ENCODE results near the gene IMMP2L.

IMMP2L gene

DNA sequence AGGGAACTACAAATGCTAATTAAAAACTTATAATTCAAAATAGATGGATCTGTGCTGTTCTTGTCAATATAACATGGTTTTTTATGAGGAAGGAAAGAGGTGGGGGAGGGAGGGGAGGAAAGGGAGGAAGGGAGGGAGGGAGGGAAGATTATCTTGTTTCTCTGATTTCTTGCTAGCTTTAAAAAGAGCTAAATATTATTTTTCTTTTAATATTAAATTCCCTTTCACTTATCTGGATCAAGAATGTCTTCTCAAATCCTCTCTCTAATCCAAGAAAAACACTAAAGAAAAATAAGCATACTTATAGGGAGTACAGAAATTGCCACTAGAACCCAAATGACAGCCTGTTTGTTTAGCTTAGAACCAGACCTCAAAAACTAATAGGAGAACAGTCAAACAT is 416.2 kb downstream of the IMMP2L start:
- no peak overlapping the region for H3K4me3 Mint-ChIP-seq
- H3K27me3 Mint-ChIP-seq (ENCODE audit: low read depth), result no peaks in the 10 kb centered on the region
- no peak overlapping the region for H3K27ac Mint-ChIP-seq

DNA sequence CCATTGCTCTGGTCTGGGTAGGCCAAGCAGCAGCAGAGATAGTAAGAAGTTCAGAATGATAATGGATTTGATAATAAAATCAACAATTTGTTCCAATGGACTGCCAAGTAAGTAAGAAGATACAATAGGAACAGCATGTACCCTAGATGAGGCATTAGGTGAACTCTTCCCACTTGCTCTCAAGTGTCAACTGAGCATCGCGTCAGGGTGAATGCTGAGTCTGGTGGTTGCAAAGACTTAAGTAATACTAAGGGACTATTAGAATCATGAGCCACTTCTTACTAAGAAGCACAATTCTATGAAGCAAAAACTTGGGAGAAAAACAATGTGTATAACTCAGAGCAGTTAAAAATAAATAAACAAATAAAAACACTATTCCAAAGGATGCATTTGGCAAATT is 416.8 kb downstream of the IMMP2L start:
- Mint-ChIP-seq H3K9me3 (no peaks in the 10 kb centered on the region), H3K27me3 (ENCODE audit: low read depth) (no peaks in the 10 kb centered on the region), H3K4me1 (ENCODE audit: low read depth) (peaks cover 4% of the 10 kb centered on the region), H3K4me3 (no peak overlapping the region), H3K27ac (no peak overlapping the region), H3K36me3 (ENCODE audit: low read depth) (no peaks in the 10 kb centered on the region)

More for the DNA sequence above, 416.2 kb downstream of the IMMP2L start:
- Mint-ChIP-seq H3K9me3 (no peaks in the 10 kb centered on the region), H3K4me1 (ENCODE audit: low read depth) (peaks cover 4% of the 10 kb centered on the region), H3K36me3 (ENCODE audit: low read depth) (no peaks in the 10 kb centered on the region)

DNA sequence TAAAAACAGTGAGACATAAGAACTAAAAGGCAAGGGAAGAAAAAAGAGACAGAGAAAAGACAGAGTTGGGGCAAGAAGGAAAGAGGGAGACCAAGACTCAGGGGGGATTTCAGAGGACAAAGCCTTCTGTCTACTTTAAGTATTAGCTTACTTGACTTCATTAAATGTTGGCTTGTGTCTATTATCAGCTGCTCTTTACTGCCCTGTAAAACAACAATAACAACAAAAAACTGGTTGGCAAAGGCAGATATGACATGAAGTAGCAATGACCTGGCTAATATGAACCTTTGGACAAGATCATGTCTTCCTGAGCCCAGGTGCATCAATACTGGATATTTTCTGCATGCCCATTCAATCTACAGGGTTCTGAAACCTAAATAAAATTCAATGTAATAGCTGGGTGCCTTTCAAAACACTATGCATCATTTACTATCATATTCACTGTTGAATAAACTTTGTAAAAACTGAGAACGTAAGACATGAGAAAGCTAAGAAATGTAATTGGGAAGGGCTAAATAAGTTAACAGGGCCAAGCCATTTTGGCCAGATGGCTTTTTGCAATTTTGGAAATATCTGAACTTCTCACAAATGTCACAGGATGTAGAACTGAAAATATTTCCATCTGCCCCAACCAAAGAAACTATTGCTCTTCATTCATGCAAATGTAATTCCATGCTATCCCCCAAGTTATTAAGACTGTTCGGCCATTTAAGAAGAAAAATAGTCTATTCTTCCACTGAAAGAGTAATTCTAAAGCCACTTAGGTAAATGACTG is 422.0 kb downstream of the IMMP2L start:
- no peaks in the 10 kb centered on the region for H3K9me3 Mint-ChIP-seq
- H3K4me3 Mint-ChIP-seq, result no peak overlapping the region
- H3K27me3 Mint-ChIP-seq (ENCODE audit: low read depth), result no peaks in the 10 kb centered on the region
- H3K36me3 Mint-ChIP-seq (ENCODE audit: low read depth), result peaks cover 2% of the 10 kb centered on the region
- H3K4me1 Mint-ChIP-seq (ENCODE audit: low read depth), result peaks cover 18% of the 10 kb centered on the region
- peak overlapping the region; percentile 2 for H3K27ac Mint-ChIP-seq

DNA sequence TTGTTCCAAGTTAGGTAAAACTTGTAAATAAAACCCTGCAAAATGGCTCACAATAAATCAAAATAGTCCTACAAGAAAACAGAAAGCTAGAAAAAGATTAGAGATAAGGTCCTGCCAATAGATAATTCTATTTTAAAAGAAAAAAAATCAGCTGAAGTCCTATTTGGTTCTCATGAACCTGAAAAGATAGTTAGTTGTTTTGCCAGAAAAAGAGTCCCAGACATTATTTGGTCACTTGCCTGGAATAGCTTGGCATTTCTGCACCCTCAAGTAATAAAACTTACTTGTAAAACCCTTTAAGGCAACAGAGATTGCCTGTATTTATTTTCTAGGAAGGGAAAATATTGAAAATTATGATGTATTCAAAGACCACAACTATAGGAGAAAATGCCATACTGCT is 423.7 kb downstream of the IMMP2L start:
- Mint-ChIP-seq H3K27me3 (ENCODE audit: low read depth) (no peaks in the 10 kb centered on the region), H3K4me1 (ENCODE audit: low read depth) (peaks cover 18% of the 10 kb centered on the region), H3K9me3 (no peaks in the 10 kb centered on the region), H3K36me3 (ENCODE audit: low read depth) (peaks cover 2% of the 10 kb centered on the region), H3K27ac (peak overlapping the region; percentile 85), H3K4me3 (peak overlapping the region; percentile 48)

DNA sequence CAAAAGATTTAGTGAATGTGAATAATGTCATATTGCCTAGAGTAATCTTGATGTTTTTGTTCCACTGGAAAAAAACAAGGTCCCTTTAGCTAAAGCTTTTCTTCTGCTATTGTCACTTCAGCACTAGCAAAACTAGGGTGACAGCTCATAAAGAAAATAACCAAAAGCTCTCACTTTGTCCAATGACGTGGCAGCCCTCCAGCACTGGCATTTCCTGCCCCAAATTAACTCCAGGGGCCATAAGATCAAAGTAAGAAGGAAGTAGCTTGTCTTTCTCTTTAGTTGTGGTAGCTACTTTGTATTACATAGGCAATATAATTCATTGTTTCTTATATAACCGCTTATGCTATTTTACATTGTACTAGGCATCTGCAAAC is 424.1 kb downstream of the IMMP2L start:
- H3K36me3 Mint-ChIP-seq (ENCODE audit: low read depth), result peaks cover 2% of the 10 kb centered on the region
- H3K4me1 Mint-ChIP-seq (ENCODE audit: low read depth), result peaks cover 18% of the 10 kb centered on the region
- peak overlapping the region; percentile 85 for H3K27ac Mint-ChIP-seq
- H3K4me3 Mint-ChIP-seq, result peak overlapping the region; percentile 48
- no peaks in the 10 kb centered on the region for H3K27me3 Mint-ChIP-seq (ENCODE audit: low read depth)
- no peaks in the 10 kb centered on the region for H3K9me3 Mint-ChIP-seq

DNA sequence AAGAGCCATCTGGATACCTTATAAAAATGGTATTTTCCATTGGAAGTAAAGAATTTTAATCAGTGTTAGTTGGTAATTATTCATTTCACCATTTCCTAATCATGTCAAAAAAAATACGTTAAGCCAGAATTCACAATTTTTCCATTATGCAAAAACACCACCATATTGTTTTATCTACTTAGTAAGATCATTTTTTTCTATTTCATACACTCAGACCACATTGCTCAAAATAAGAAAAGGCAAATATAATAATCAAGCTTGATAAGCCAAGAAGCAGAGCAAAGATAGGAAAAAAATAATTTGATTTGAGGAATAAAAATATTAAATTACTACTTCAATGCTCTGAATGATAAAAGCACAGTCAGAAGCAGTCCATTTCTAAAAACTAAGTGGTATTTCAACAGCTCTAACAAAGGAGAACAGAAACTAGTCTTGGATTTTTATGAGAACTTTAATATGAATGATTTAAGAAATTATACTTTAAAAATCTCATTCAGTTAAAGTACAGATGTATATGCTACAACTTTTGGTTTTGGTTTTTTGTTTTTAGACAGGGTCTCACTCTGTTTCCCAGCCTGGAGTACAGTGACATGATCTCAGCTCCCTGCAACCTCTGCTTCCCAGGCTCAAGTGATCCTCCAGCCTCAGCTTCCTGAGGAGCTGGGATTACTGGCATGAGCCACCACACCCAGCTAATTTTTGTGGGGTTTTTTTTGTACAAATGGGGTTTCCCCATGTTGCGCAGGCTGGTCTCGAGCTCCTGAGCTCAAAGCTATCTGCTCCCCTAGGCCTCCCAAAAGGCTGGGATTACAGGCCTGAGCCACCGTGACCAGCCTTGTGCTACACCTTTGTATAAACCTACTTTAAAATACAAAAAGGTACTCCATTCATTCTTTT is 424.7 kb downstream of the IMMP2L start:
- no peaks in the 10 kb centered on the region for H3K9me3 Mint-ChIP-seq
- peaks cover 18% of the 10 kb centered on the region for H3K4me1 Mint-ChIP-seq (ENCODE audit: low read depth)
- peak overlapping the region; percentile 48 for H3K4me3 Mint-ChIP-seq
- peaks cover 2% of the 10 kb centered on the region for H3K36me3 Mint-ChIP-seq (ENCODE audit: low read depth)
- peak overlapping the region; percentile 85 for H3K27ac Mint-ChIP-seq
- H3K27me3 Mint-ChIP-seq (ENCODE audit: low read depth), result no peaks in the 10 kb centered on the region

DNA sequence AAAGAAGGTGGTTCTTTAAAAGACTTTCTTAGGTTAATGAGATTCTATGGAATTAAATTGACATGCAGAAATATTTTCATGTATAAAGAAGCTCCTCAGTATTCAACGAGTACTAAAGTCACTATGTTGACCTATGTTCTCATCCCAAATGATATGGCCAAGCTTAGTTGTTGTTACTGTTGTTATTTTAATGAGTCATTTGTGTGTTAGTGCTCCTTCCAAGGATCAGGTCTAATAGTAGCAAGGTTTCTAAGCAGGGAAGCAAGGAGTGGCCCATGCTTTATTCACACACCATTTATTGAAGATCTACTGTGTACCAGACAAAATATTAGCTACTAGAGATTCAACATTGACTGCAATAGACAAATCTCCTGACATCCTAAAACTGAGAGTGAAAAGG is 429.5 kb downstream of the IMMP2L start:
- H3K4me1 Mint-ChIP-seq (ENCODE audit: low read depth), result peaks cover 4% of the 10 kb centered on the region
- no peak overlapping the region for H3K27ac Mint-ChIP-seq

DNA sequence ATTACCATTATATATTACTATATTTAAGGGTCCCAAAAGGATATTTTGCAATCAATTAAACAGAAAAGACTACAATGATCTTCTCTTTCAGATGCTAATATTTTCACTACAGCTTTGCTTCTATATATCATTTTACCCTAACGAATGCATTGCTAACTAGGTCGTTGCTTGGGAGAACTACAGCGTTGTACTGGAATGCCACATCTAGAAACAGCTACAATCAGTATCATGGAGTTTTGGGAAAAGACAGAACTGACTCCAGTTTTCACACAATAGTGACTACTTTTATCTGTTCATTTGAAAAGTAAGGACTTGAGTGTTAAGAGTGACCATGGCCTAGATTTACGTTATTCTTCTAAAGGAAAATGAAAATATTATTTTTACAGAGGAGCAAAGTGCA is 432.9 kb downstream of the IMMP2L start:
- H3K4me3 Mint-ChIP-seq, result no peak overlapping the region
- H3K27ac Mint-ChIP-seq, result no peak overlapping the region
- no peaks in the 10 kb centered on the region for H3K27me3 Mint-ChIP-seq (ENCODE audit: low read depth)
- no peaks in the 10 kb centered on the region for H3K9me3 Mint-ChIP-seq
- H3K36me3 Mint-ChIP-seq (ENCODE audit: low read depth), result peaks cover 9% of the 10 kb centered on the region
- peaks cover 4% of the 10 kb centered on the region for H3K4me1 Mint-ChIP-seq (ENCODE audit: low read depth)

More for the DNA sequence above, 429.5 kb downstream of the IMMP2L start:
- H3K4me3 Mint-ChIP-seq, result no peak overlapping the region
- H3K27me3 Mint-ChIP-seq (ENCODE audit: low read depth), result no peaks in the 10 kb centered on the region
- no peaks in the 10 kb centered on the region for H3K36me3 Mint-ChIP-seq (ENCODE audit: low read depth)
- no peaks in the 10 kb centered on the region for H3K9me3 Mint-ChIP-seq

DNA sequence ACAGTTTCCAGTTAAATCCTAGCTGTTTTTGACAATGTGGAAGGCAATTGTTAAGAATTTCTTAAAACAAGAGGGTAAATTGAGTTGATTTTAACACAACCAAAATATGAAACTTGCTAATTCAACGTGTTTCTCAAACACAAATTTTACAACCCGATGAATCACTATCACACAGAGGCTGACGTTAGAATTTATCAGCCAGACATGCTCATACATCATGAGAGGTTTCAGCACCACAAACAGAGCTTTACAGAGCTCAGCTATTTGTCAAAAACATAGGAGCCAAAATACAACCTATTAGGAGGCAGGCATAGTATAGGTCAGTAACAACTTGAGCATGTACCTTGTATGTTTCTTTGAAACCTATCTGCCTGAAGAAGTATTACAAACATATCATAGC is 435.3 kb downstream of the IMMP2L start:
- H3K27me3 Mint-ChIP-seq (ENCODE audit: low read depth), result no peaks in the 10 kb centered on the region
- H3K4me3 Mint-ChIP-seq, result no peak overlapping the region
- H3K27ac Mint-ChIP-seq, result no peak overlapping the region
- H3K9me3 Mint-ChIP-seq, result no peaks in the 10 kb centered on the region
- peaks cover 4% of the 10 kb centered on the region for H3K4me1 Mint-ChIP-seq (ENCODE audit: low read depth)
- peaks cover 27% of the 10 kb centered on the region for H3K36me3 Mint-ChIP-seq (ENCODE audit: low read depth)

DNA sequence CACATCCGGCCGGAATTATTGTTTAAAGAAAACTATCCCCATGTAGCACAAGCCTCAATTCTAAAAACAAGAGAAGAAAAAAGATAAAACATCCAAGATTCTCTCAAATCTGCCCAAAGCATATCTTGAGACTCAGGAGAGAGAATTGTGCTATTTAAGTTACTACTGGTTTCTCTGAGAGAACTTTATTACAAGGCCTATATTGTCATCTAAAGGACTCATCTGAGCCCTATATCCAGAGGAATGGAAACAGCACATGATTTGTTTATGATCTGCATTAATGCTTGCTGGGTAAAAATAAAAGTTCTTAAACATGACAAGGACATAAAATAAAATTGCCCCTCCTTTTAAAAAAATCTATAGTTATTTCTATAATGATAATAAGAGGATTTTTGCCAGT is 446.3 kb downstream of the IMMP2L start:
- H3K27ac Mint-ChIP-seq, result no peak overlapping the region
- no peaks in the 10 kb centered on the region for H3K27me3 Mint-ChIP-seq (ENCODE audit: low read depth)
- H3K9me3 Mint-ChIP-seq, result no peaks in the 10 kb centered on the region
- H3K4me1 Mint-ChIP-seq (ENCODE audit: low read depth), result peaks cover 32% of the 10 kb centered on the region
- peaks cover 47% of the 10 kb centered on the region for H3K36me3 Mint-ChIP-seq (ENCODE audit: low read depth)
- H3K4me3 Mint-ChIP-seq, result no peak overlapping the region

DNA sequence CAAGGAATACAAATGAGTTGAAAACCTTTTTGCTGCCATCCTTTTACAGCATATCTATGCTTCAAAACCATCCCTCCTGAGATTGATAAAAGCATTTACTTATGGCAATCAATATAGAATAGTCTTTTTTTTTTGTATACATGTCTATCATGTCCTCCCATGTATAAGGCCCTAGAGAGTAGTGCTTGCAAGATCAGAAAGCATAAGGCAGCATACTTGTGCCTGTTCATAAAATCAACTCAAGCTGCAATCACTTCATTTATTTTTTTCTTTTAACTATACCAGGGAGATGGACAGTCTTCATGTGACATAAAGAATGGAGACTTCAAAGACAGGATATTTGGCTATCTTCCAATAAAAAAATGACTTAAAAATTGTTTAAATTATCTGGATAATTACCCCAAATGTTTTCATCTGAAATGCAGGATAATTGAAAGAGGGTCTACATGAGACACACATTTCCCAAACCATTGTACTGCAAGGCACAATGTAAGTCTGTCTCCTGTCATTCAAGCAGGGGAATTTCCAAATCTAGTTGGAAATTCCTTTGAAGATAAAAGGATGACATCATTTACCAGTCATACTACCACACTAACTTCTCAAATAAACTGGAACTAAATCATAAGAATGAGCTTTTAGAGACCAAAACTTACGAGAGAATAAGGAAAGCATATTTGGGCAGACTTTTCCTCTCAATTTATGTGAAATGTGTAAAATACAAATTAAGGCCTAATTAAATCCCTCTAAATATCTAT is 448.9 kb downstream of the IMMP2L start:
- H3K4me1 Mint-ChIP-seq (ENCODE audit: low read depth), result peaks cover 38% of the 10 kb centered on the region
- H3K36me3 Mint-ChIP-seq (ENCODE audit: low read depth), result peaks cover 43% of the 10 kb centered on the region
- peak overlapping the region; percentile 34 for H3K27ac Mint-ChIP-seq
- H3K27me3 Mint-ChIP-seq (ENCODE audit: low read depth), result no peaks in the 10 kb centered on the region
- H3K4me3 Mint-ChIP-seq, result no peak overlapping the region
- no peaks in the 10 kb centered on the region for H3K9me3 Mint-ChIP-seq

DNA sequence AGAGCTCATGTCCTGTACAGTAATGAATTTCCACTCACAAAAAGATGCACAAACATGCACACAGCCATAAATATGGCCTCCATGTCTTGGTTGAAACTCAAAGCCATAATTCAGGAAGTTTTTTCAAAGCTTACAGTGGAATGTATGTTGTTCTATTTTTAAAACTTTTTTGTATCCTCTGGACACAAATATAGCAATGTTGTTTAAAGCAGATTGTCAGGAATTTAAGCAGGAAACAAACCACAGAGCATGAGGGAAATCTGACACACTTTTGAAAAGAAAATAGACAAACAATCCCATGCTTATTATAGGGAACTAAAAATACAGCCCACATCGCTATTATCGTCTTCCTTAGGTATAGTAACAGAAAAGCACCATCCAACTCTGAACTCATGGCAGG is 449.9 kb downstream of the IMMP2L start:
- Mint-ChIP-seq H3K27ac (no peak overlapping the region), H3K4me1 (ENCODE audit: low read depth) (peaks cover 41% of the 10 kb centered on the region), H3K4me3 (no peak overlapping the region), H3K27me3 (ENCODE audit: low read depth) (no peaks in the 10 kb centered on the region), H3K36me3 (ENCODE audit: low read depth) (peaks cover 39% of the 10 kb centered on the region), H3K9me3 (no peaks in the 10 kb centered on the region)

DNA sequence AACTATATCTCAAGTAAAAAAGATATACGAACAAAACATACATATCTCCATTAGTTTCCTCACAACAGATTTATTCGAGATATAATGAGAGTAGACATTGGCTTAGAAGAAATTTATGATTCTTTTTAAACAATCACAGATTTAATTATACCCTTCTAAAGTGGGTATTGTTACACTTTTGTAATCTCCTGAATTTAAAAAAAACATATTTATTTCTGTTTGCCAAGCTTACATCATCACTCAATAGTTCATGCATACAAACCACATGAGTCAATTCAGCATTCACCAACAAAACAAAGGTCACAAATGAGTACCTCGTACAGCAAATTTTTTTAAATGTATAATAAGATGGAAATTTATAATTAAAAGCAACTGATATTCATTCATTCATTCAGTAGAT is 453.8 kb downstream of the IMMP2L start:
- H3K4me1 Mint-ChIP-seq (ENCODE audit: low read depth), result peaks cover 49% of the 10 kb centered on the region

DNA sequence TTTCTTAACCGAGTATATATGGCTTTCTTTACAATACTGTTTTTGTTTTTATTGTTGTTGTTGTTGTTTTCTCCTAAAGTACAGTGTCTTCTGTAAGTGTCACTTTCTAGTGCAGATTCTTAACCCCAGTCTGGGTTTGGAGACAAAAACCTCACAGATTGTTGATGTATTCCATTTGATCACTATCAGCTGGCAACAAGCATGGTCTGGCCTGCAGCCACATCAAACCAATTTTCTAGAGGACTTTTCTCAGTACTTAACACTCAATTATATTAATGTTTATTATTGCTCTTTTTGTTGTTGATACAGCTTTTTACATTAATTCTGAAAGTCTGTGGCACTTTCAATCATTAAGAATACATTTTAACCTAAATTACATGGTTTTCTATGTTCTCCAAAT is 454.3 kb downstream of the IMMP2L start:
- H3K36me3 Mint-ChIP-seq (ENCODE audit: low read depth), result peaks cover 53% of the 10 kb centered on the region
- H3K27me3 Mint-ChIP-seq (ENCODE audit: low read depth), result no peaks in the 10 kb centered on the region
- no peak overlapping the region for H3K4me3 Mint-ChIP-seq
- H3K4me1 Mint-ChIP-seq (ENCODE audit: low read depth), result peaks cover 50% of the 10 kb centered on the region
- no peaks in the 10 kb centered on the region for H3K9me3 Mint-ChIP-seq
- H3K27ac Mint-ChIP-seq, result no peak overlapping the region

More for the DNA sequence above, 453.8 kb downstream of the IMMP2L start:
- H3K9me3 Mint-ChIP-seq, result no peaks in the 10 kb centered on the region
- H3K4me3 Mint-ChIP-seq, result no peak overlapping the region
- no peaks in the 10 kb centered on the region for H3K27me3 Mint-ChIP-seq (ENCODE audit: low read depth)
- no peak overlapping the region for H3K27ac Mint-ChIP-seq
- peaks cover 51% of the 10 kb centered on the region for H3K36me3 Mint-ChIP-seq (ENCODE audit: low read depth)
